Spleen (tissue), 7 donors: ENCODE measurements around the gene TYW1.
"Not testable (repeated sequence)": the region's sequence is repeated elsewhere in the genome, so short reads cannot be mapped to it uniquely, and the experiment has no call there.

ENCODE experiments used
- POLR2A ChIP-seq, 3 donors: fragments of 450-650 bp; IDR thresholded peaks; one replicate each; pipeline ENCODE4 v1.5.1; 2017; ENCODE audit warnings: antibody characterized with exemption in 3 of 3, mild to moderate bottlenecking in 1 of 3
- POLR2AphosphoS5 ChIP-seq, 3 donors: sonication (generic); formaldehyde crosslinking; IDR thresholded peaks; one replicate each; pipeline ENCODE4 v1.5.1; 2017; ENCODE audit warnings: antibody characterized with exemption in 3 of 3
- TF ChIP-seq, protein P1 (sequence below), 11 experiments: fragments of 200-600 bp in 7 of 11; fragments of 450-650 bp in 4 of 11; sonication (generic) in 4 of 11; IDR thresholded peaks in 8 of 11; conservative IDR thresholded peaks in 3 of 11; 1 replicate in 7 of 11; 2 replicates in 4 of 11; pipeline versions ENCODE4 v1.4.0 to v1.8.0; 2016 to 2021; ENCODE audit warnings: antibody characterized with exemption in 11 of 11, inconsistent platforms in 4 of 11, mild to moderate bottlenecking in 1 of 11
- donor health status: DM: no; HTN: no; CAD: no; lungs with moderate emphysema.
- donor health status: DM: no; HTN: no; CAD: no.
- donor health status: DM: no; HTN: no; CAD: no.

- TF ChIP-seq POLR2AphosphoS5, POLR2A (IDR thresholded peaks at IDR 0.05): not testable (repeated sequence)
- TF ChIP-seq, protein P1, sequence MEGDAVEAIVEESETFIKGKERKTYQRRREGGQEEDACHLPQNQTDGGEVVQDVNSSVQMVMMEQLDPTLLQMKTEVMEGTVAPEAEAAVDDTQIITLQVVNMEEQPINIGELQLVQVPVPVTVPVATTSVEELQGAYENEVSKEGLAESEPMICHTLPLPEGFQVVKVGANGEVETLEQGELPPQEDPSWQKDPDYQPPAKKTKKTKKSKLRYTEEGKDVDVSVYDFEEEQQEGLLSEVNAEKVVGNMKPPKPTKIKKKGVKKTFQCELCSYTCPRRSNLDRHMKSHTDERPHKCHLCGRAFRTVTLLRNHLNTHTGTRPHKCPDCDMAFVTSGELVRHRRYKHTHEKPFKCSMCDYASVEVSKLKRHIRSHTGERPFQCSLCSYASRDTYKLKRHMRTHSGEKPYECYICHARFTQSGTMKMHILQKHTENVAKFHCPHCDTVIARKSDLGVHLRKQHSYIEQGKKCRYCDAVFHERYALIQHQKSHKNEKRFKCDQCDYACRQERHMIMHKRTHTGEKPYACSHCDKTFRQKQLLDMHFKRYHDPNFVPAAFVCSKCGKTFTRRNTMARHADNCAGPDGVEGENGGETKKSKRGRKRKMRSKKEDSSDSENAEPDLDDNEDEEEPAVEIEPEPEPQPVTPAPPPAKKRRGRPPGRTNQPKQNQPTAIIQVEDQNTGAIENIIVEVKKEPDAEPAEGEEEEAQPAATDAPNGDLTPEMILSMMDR (IDR thresholded peaks at IDR 0.05 in 8 of 11, conservative IDR thresholded peaks at IDR 0.05 in 3 of 11): not testable (repeated sequence)
Observed at GRCh38 chr7:67171151-67171550, 174.5 kb downstream of the TYW1 start.
